GM21723 (cell line): ENCODE results near the gene RNF222.
"Not testable (repeated sequence)": the region's sequence is repeated elsewhere in the genome, so short reads cannot be mapped to it uniquely, and the experiment has no call there.

Source experiments
- ATAC-seq: cut with Tn5 transposase; IDR thresholded peaks from one replicate; pipeline ENCODE4 v1.9.1; 2021; ENCODE audit warnings: mild to moderate bottlenecking, moderate library complexity; ENCODE audit not compliant: unreplicated experiment

The RNF222 gene

GRCh38 chr17:8382880-8383142 lies 14.8 kb downstream of the RNF222 start:
- ATAC-seq, result peak; percentile 7

GRCh38 chr17:8382052-8382879 lies 15.4 kb downstream of the RNF222 start:
- ATAC-seq, result no peak

- no peak for ATAC-seq
These were observed 17.6 kb downstream of the RNF222 start for GRCh38 chr17:8380049-8380448.

GRCh38 chr17:8378117-8378516 lies 19.5 kb downstream of the RNF222 start:
- not testable (repeated sequence) for ATAC-seq

- no peak for ATAC-seq
These were observed 20.2 kb downstream of the RNF222 start for GRCh38 chr17:8377422-8377821.

- ATAC-seq, result peak; percentile 90
These were observed 21.2 kb downstream of the RNF222 start, which contains the start of gene KRABD2 for GRCh38 chr17:8376271-8377067. Gene KRABD2, minus strand, starts transcription at chr17:8376704.

GRCh38 chr17:8375738-8376259 lies 21.8 kb downstream of the RNF222 start:
- peak; percentile 3 for ATAC-seq

- not testable (repeated sequence) for ATAC-seq
These were observed 23.8 kb downstream of the RNF222 start for GRCh38 chr17:8373856-8374255.

- no peak for ATAC-seq
These were observed 25.2 kb downstream of the RNF222 start for GRCh38 chr17:8372422-8372821.

- no peak for ATAC-seq
These were observed 25.8 kb downstream of the RNF222 start for GRCh38 chr17:8371786-8372185.

- ATAC-seq, result no peak
These were observed 27.7 kb downstream of the RNF222 start for GRCh38 chr17:8369944-8370343.

- ATAC-seq, result no peak
These were observed 29.4 kb downstream of the RNF222 start for GRCh38 chr17:8368193-8368592.

- no peak for ATAC-seq
These were observed 31.4 kb downstream of the RNF222 start for GRCh38 chr17:8366231-8366630.

GRCh38 chr17:8365143-8365542 lies 32.5 kb downstream of the RNF222 start:
- ATAC-seq, result no peak

GRCh38 chr17:8362651-8363332 lies 34.8 kb downstream of the RNF222 start:
- ATAC-seq, result no peak

GRCh38 chr17:8360751-8361150 lies 36.9 kb downstream of the RNF222 start:
- ATAC-seq, result no peak

- ATAC-seq, result no peak
These were observed 37.4 kb downstream of the RNF222 start for GRCh38 chr17:8360260-8360659.

- ATAC-seq, result no peak
These were observed 37.9 kb downstream of the RNF222 start for GRCh38 chr17:8359769-8360168.

GRCh38 chr17:8357910-8358309 lies 39.7 kb downstream of the RNF222 start:
- no peak for ATAC-seq

- ATAC-seq, result no peak
These were observed 43.4 kb downstream of the RNF222 start for GRCh38 chr17:8354236-8354635.

GRCh38 chr17:8353736-8354135 lies 43.9 kb downstream of the RNF222 start:
- no peak for ATAC-seq
